Sigmoid colon (tissue), 4 donors: ENCODE results near the gene PRPF31.

Experiments
- EP300 ChIP-seq, 4 donors: sonication (generic); formaldehyde crosslinking; IDR thresholded peaks; one replicate each; pipeline ENCODE4 v1.6.1; 2017; ENCODE audit warnings: antibody characterized with exemption in 4 of 4
- POLR2A ChIP-seq, 2 donors: fragments of 450-650 bp; IDR thresholded peaks; one replicate each; pipeline ENCODE4 v1.6.1; 2016; ENCODE audit warnings: antibody characterized with exemption in 2 of 2, mild to moderate bottlenecking in 2 of 2, moderate library complexity in 2 of 2
- POLR2AphosphoS5 ChIP-seq, 4 donors: sonication (generic); formaldehyde crosslinking; IDR thresholded peaks; one replicate each; pipeline ENCODE4 v1.6.1; 2017; ENCODE audit warnings: antibody characterized with exemption in 4 of 4
- TF ChIP-seq, protein P1 (sequence below), 4 experiments: fragments of 450-650 bp in 3 of 4; fragments of 200-600 bp in 1 of 4; IDR thresholded peaks; one replicate each; pipeline ENCODE4 v1.5.1; 2016 to 2019; ENCODE audit warnings: antibody characterized with exemption in 4 of 4, mild to moderate bottlenecking in 3 of 4, moderate library complexity in 2 of 4

DNA sequence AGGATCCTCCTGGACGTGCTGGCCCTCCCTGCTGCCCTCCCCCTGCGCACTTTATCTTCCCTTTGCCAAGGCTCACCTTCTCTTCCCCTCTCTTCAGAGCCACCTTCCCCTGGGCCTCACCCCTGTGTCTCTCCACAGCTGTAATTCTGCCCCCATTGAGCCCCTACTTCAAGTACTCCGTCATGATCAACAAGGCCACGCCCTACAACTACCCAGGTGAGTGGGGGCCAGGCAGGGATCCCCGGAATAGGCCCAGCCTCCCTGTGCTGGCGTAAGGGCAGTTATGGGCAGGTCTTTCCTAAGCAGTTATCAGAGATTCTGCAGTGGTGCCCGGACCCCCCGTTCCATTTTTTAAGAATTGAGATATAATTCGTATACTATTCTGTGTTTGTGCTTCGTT lies 9.8 kb upstream of the PRPF31 start:
- TF ChIP-seq EP300 (IDR thresholded peaks at IDR 0.05) (no peak), POLR2A (IDR thresholded peaks at IDR 0.05) (no peak), POLR2AphosphoS5 (IDR thresholded peaks at IDR 0.05) (no peak)
- TF ChIP-seq, protein P1, sequence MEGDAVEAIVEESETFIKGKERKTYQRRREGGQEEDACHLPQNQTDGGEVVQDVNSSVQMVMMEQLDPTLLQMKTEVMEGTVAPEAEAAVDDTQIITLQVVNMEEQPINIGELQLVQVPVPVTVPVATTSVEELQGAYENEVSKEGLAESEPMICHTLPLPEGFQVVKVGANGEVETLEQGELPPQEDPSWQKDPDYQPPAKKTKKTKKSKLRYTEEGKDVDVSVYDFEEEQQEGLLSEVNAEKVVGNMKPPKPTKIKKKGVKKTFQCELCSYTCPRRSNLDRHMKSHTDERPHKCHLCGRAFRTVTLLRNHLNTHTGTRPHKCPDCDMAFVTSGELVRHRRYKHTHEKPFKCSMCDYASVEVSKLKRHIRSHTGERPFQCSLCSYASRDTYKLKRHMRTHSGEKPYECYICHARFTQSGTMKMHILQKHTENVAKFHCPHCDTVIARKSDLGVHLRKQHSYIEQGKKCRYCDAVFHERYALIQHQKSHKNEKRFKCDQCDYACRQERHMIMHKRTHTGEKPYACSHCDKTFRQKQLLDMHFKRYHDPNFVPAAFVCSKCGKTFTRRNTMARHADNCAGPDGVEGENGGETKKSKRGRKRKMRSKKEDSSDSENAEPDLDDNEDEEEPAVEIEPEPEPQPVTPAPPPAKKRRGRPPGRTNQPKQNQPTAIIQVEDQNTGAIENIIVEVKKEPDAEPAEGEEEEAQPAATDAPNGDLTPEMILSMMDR (IDR thresholded peaks at IDR 0.05) = no peak
